ENCODE data around the gene NDUFS7. TPM values are rescaled to one million over a fixed set of nuclear protein-coding genes. Genes with fewer than 3 reads are reported as not detected.

NDUFS7 gene
- total RNA-seq, 4 donors from 2014 or later: 259 to 497 (median 377) TPM

DNA sequence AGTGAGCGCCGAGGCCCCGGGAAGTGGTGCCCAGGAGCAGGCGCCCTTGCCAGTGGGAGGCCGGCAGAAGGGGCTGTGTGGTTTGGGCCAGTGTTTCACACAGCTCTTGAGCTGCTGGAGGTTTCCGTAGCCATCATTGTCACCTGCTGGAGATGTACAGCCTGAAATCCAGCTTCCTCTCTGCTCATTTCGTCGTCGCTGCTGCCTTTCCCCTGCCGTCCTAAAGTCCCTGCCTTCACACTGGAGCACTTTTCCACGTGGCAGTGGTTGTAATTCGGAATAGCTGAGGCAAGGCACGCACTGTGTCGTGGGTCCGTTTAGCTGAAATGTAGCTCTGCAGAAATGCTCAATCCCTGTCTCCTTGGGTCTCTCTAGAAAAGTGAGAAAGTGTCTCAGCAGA, 36.9 kb downstream of the NDUFS7 start:
- intact Hi-C loops (cut with DNase I; ENCODE audit: low total_unique reads) (no loop called here), in situ Hi-C loops (cut with MboI; ENCODE audit: low sequenced_read_pairs in 4 of 4) (no loop called here)
- no peak for TF ChIP-seq POLR2A (IDR thresholded peaks at IDR 0.05)
- TF ChIP-seq, protein P1, sequence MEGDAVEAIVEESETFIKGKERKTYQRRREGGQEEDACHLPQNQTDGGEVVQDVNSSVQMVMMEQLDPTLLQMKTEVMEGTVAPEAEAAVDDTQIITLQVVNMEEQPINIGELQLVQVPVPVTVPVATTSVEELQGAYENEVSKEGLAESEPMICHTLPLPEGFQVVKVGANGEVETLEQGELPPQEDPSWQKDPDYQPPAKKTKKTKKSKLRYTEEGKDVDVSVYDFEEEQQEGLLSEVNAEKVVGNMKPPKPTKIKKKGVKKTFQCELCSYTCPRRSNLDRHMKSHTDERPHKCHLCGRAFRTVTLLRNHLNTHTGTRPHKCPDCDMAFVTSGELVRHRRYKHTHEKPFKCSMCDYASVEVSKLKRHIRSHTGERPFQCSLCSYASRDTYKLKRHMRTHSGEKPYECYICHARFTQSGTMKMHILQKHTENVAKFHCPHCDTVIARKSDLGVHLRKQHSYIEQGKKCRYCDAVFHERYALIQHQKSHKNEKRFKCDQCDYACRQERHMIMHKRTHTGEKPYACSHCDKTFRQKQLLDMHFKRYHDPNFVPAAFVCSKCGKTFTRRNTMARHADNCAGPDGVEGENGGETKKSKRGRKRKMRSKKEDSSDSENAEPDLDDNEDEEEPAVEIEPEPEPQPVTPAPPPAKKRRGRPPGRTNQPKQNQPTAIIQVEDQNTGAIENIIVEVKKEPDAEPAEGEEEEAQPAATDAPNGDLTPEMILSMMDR (IDR thresholded peaks at IDR 0.05 in 4 of 5, conservative IDR thresholded peaks at IDR 0.05 in 1 of 5): no peak
- Histone ChIP-seq H3K4me1 (peaks cover 37 to 50% of the 10 kb centered on the region in 2 donors), H3K36me3 (peaks cover 0 to 59% of the 10 kb centered on the region in 2 donors), H3K4me3 (no peak overlapping the region), H3K9me3 (no peaks in the 10 kb centered on the region), H3K27ac (peak overlapping the region in 3 of 4 donors; percentile 31 to 62 (median 56)), H3K27me3 (no peaks in the 10 kb centered on the region)
- ATAC-seq (no peak), DNase-seq (no peak)

DNA sequence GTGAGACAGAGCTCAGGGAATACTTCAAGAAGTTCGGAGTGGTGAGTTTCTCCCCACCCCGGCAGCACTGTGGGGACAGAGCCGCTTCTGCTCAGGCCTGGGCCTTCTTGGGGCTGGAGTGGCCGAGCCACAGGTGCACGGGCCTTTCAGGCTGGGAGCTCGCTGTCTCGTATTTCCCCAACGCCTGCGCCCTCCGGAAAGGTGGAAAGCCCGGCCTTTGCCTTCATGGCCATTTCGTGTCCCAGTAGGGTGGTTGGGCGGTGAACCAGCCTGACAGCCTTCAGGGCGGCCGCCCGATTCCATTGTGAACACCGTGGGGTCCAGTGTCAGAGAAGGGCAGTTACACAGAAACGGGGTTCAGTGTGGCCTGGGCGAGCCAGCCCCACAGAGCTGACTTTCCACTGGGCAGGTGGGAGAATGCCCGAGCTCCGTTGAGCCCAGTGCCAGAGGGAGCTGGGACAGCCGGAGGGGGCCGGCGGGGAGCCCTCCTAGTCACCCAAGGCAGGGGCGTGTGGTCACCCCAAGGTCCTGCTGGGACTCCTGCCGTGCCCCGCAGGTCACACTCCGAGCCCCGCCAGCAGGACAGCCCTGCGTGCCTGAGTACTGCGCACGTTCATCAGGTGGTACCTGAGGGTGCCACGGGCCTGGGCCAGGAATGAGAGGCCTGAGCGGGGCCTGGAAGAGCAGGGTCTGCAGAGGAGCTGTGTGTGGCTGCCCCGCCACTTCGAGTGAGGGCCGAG, 37.7 kb downstream of the NDUFS7 start:
- intact Hi-C loops (cut with DNase I; ENCODE audit: low total_unique reads) (no loop called here), in situ Hi-C loops (cut with MboI; ENCODE audit: low sequenced_read_pairs in 4 of 4) (no loop called here)
- TF ChIP-seq POLR2A (IDR thresholded peaks at IDR 0.05): no peak
- TF ChIP-seq, protein P1 (IDR thresholded peaks at IDR 0.05 in 4 of 5, conservative IDR thresholded peaks at IDR 0.05 in 1 of 5): no peak
- Histone ChIP-seq H3K4me3 (no peak overlapping the region), H3K27ac (peak overlapping the region in 3 of 4 donors; percentile 41 to 62 (median 56)), H3K4me1 (peaks cover 29 to 44% of the 10 kb centered on the region in 2 donors), H3K36me3 (peaks cover 0 to 67% of the 10 kb centered on the region in 2 donors), H3K9me3 (no peaks in the 10 kb centered on the region), H3K27me3 (no peaks in the 10 kb centered on the region)
- DNase-seq (no peak), ATAC-seq (no peak)

DNA sequence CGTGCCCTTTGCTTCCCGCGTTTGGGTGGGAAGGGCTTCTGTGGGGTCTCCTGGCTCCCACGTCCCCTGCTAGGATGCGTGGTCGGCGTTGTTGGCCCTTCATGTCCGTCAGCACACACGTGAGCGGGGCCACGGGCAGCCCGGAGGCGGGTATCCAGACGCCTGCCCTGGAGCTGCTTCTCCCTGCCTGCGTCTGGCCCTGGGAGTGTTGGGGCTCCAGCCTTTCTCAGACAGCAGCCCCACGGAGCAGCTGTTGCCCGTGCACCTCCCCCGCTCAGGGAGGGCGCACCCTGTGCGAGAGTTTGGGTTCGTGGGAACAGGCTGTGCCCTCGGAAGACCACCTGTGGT, 38.2 kb downstream of the NDUFS7 start:
- no peaks in the 10 kb centered on the region for H3K27me3 ChIP-seq
- DNase-seq (no peak), ATAC-seq (no peak)
- no peak overlapping the region for H3K4me3 ChIP-seq
- intact Hi-C loops (cut with DNase I; ENCODE audit: low total_unique reads): no loop called here
- TF ChIP-seq, protein P1 (IDR thresholded peaks at IDR 0.05 in 4 of 5, conservative IDR thresholded peaks at IDR 0.05 in 1 of 5): no peak
- no peaks in the 10 kb centered on the region for H3K9me3 ChIP-seq
- H3K27ac ChIP-seq: peak overlapping the region in 3 of 4 donors; percentile 41 to 58 (median 56)
- peaks cover 23 to 39% of the 10 kb centered on the region in 2 donors for H3K4me1 ChIP-seq
- in situ Hi-C loops (cut with MboI; ENCODE audit: low sequenced_read_pairs in 4 of 4): no loop called here
- peaks cover 0 to 72% of the 10 kb centered on the region in 2 donors for H3K36me3 ChIP-seq

DNA sequence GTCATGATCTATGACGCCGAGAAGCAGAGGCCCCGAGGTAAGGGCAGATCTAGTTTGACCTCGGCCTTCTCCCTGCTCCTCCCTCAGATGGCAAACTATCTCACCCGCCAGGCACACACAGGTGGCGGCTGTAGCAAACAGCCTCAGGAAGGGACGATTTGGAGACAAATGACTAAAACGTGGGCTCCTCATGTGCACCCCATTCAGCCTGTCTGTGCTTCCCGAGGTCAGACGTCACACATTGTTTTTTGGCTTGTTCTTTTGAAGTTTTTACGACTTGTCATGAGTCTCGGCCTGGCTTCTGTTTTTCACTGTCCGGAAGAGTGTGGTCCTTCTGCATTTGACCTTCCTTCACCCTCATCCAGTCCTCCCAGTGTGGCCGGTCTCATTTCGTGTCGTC, 38.7 kb downstream of the NDUFS7 start:
- peak overlapping the region in 3 of 4 donors; percentile 41 to 58 (median 56) for H3K27ac ChIP-seq
- intact Hi-C loops (cut with DNase I; ENCODE audit: low total_unique reads): no loop called here
- H3K4me3 ChIP-seq: no peak overlapping the region
- peak in 1 of 2 donors; percentile 35 for DNase-seq
- peaks cover 0 to 77% of the 10 kb centered on the region in 2 donors for H3K36me3 ChIP-seq
- TF ChIP-seq POLR2A (IDR thresholded peaks at IDR 0.05): no peak
- TF ChIP-seq, protein P1 (IDR thresholded peaks at IDR 0.05 in 4 of 5, conservative IDR thresholded peaks at IDR 0.05 in 1 of 5): no peak
- in situ Hi-C loops (cut with MboI; ENCODE audit: low sequenced_read_pairs in 4 of 4): no loop called here
- H3K9me3 ChIP-seq: no peaks in the 10 kb centered on the region
- H3K4me1 ChIP-seq: peaks cover 20 to 35% of the 10 kb centered on the region in 2 donors
- peak in 1 of 2 donors; percentile 12 for ATAC-seq
- H3K27me3 ChIP-seq: no peaks in the 10 kb centered on the region
